LNCaP clone FGC (cell line): ENCODE measurements around the gene MAPK8IP2.
"Not testable (repeated sequence)": the region's sequence is repeated elsewhere in the genome, so short reads cannot be mapped to it uniquely, and the experiment has no call there.

Source experiments
- DNase-seq: peaks from one replicate; pipeline ENCODE4 v3.0.0-alpha.2; 2011; ENCODE audit warnings: low read depth
- H3K4me3 ChIP-seq: 2 replicates; pipeline ENCODE4 v1.5.1; 2011; ENCODE audit warnings: mild to moderate bottlenecking, low read depth, low read length, control low read depth
- CTCF ChIP-seq: IDR thresholded peaks from 2 replicates; pipeline ENCODE4 v1.5.1; 2012; ENCODE audit warnings: mild to moderate bottlenecking; ENCODE audit not compliant: control insufficient read depth, insufficient read depth; ENCODE audit errors: extremely low read depth

The MAPK8IP2 gene

GRCh38 chr22:50613291-50613981 lies 12.8 kb downstream of the MAPK8IP2 start:
- DNase-seq, result peak; percentile 91
- H3K4me3 ChIP-seq, result peak overlapping the region; percentile 36
- peak; percentile 16; the same call in 1 of the 2 replicates for TF ChIP-seq CTCF

DNA sequence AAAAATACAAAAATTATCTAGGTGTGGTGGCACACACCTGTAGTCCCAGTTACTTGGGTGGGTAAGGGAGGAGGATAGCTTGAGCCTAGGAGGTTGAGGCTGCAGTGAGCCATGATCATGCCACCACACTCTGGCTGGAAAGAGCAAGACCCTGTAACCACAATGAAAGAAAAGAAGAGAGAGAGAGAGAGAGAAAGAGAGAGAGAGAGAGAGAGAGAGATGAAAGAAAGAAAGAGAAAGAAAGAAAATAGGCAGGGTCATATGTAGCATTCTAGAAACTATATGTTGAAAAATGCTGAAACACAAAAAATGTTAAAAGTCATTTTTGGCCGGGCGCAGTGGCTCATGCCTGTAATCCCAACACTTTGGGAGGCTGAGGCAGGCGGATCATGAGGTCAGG lies 13.7 kb downstream of the MAPK8IP2 start:
- not testable (repeated sequence) for DNase-seq, H3K4me3 ChIP-seq

DNA sequence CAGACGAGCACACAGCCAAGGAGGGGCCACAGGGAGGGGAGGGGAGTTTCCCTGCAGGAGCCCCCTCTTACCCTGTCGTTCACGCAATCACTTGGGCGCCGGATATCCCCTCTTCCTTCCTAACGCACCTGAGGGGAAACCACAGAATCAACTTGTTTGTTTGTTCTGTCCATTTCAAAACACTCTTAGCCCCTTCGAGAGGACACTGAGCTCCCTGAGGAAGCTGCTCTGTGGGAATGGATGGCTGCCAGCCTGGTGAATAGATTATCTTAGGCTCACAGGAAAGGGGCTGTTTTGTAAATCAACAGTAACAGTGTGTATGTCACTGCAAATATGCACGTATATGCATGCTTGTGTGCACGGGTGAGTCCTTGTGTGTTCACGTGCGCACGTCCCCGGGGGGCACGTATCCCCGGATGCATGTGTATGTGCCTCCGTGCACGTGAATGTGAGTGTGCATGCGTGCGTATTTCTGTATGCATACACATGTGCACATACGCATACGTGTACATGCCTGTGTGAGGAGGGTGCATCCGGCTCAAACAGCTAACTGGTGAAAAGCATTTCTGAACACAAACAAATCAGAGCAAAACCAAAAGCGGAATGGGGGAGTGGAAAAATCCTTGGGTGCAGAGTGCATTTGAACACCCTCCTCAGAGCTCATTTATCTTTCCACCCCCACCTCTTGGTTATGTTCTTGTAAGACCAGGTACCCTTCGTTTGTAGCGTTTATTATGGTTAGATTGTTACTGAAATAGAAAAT lies 20.2 kb downstream of the MAPK8IP2 start:
- H3K4me3 ChIP-seq, result peak overlapping the region; percentile 34
- DNase-seq, result no peak
- peak; percentile 73 for TF ChIP-seq CTCF

DNA sequence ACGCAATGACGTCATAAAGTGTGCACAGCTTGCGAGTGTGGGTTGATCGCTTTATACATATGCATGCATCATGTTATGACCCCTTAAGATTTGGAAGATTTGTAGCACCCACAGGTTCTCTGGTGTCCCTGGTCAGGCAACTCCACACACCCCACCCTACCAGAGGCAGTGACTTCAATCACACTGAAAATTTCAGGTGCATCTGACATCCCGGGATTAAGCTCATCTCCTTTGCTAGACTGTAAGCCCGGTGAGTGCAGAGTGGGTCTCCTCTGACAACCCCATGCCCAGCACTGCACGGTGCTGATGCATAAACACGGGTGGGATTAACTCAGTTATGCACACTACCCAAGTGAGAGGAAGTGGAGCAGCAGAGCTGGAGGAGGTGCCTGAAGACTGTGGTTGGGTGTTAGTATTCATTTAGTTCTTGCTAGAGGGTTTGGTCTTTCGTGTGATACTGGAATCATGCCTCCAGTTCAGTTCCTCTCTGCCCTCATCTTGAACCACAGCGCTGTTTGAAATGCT lies 20.8 kb downstream of the MAPK8IP2 start:
- no peak for DNase-seq
- 0 out of 2 replicates have a peak overlapping the region, but pooled peaks have one; percentile 11 for H3K4me3 ChIP-seq
- TF ChIP-seq CTCF, result no peak

- no peak for TF ChIP-seq CTCF
- H3K4me3 ChIP-seq, result peak overlapping the region; percentile 24
- peak; percentile 41 for DNase-seq
Measured at GRCh38 chr22:50621948-50622722, 21.5 kb downstream of the MAPK8IP2 start.

DNA sequence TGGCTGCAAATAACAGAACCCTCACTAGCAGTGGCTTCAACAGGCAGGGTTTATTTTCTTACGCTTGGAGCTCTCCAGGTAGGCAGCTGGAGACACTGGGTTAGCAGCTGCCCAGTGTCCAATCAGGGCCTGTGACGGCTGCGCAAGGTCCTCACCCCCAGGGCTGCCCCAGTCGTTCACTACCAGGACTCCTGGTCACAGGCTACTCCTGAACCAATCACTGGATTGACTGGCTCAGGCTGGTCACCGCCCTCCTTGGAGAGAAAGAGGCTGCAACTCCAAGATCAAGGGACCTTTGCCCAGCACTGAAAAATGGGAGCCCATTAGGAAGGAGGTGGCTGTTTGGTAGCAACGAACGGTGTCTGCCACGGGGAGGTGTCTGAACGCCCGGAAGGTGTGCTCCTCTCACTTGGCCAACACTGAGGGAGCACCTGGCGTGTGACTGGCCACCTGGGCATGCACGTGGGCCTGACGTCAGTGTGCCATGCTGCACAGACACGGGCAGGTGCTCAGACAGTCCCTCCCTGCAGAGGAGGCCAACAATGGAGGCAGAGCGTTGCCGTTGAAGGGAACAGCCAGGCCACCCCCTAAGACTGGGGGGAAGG lies 22.2 kb downstream of the MAPK8IP2 start:
- H3K4me3 ChIP-seq, result peak overlapping the region; percentile 24
- DNase-seq, result peak; percentile 87
- no peak for TF ChIP-seq CTCF
